ENCODE measurements around the gene COASY.

GRCh38 chr17:42585353-42585752 lies 23.4 kb downstream of the COASY start:
- TF ChIP-seq CTCF (IDR thresholded peaks at IDR 0.05 in 8 of 11, conservative IDR thresholded peaks at IDR 0.05 in 3 of 11) (no peak), POLR2AphosphoS5 (IDR thresholded peaks at IDR 0.05) (no peak)

Measured in spleen (tissue), 7 donors.